Mesothelial cell of epicardium (in vitro differentiated cells): ENCODE data around the gene TNFSF8. TPM values are rescaled to one million over a fixed set of nuclear protein-coding genes. Genes with fewer than 3 reads are reported as not detected.

ENCODE experiments used
- DNase-seq, 2 experiments: peaks; one replicate each; pipeline ENCODE4 v3.0.0; 2021; ENCODE audit warnings: low spot score in 2 of 2; ENCODE audit not compliant: unreplicated experiment in 2 of 2
- H3K27ac Mint-ChIP-seq: 2 replicates; pipeline ENCODE4 v1.8.0; 2021; ENCODE audit warnings: mixed read lengths
- H3K27me3 Mint-ChIP-seq: 2 replicates; pipeline ENCODE4 v1.8.0; 2021; ENCODE audit warnings: low read depth, mixed read lengths
- H3K36me3 Mint-ChIP-seq: 2 replicates; pipeline ENCODE4 v1.8.0; 2021; ENCODE audit warnings: mixed read lengths
- H3K4me1 Mint-ChIP-seq: 2 replicates; pipeline ENCODE4 v1.8.0; 2021; ENCODE audit warnings: mixed read lengths
- H3K4me3 Mint-ChIP-seq: 2 replicates; pipeline ENCODE4 v1.8.0; 2021; ENCODE audit warnings: mild to moderate bottlenecking, moderate library complexity, mixed read lengths
- H3K9me3 Mint-ChIP-seq: 2 replicates; pipeline ENCODE4 v1.8.0; 2021; ENCODE audit warnings: mixed read lengths
- total RNA-seq: library from RNA; stranded (reverse); gene quantifications from 3 replicates; pipeline ENCODE4 v1.2.1, GENCODE V29; 2021
- TF ChIP-seq, protein P1 (sequence below): fragments of 200-600 bp; sonication (generic); IDR thresholded peaks from one replicate; pipeline ENCODE4 v1.5.0; 2021; ENCODE audit warnings: antibody characterized with exemption; ENCODE audit not compliant: unreplicated experiment

Gene TNFSF8
- total RNA-seq, 1 donor from 2014 or later: not detected

DNA sequence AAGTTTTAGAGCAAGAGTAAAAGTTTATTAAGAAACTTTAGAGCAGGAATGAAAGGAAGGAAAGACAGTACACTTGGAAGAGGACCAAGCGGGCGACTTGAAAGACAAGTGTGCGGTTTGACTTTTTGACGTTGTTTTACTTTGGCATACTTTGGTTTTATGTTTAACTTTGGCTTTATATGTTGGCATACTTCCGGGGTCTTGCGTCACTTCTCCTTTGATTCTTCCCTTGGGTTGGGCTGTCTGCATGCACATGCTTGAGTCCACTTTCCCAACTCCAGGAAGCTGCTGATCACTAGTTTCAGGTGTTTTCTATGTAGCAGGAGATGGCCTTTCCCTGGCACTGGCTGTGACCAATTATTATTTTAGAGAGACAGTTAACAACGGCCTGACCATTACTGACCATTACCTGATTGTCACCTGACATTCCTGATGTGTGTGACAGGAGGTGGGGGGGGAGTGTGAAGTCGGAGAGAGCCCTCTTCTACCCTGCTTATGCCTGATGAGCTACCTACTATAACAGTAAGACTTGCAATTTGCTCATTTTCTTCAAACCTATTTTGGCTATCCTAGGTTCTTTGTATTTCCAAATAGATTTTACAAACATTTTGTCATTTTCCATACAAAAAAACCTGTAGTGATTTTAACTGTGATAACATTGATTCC lies 45.5 kb downstream of the TNFSF8 start:
- no peak overlapping the region for H3K27ac Mint-ChIP-seq
- H3K4me3 Mint-ChIP-seq: no peak overlapping the region
- H3K27me3 Mint-ChIP-seq: no peaks in the 10 kb centered on the region
- peaks cover 4% of the 10 kb centered on the region for H3K4me1 Mint-ChIP-seq
- H3K9me3 Mint-ChIP-seq: peaks cover 28% of the 10 kb centered on the region
- TF ChIP-seq, protein P1, sequence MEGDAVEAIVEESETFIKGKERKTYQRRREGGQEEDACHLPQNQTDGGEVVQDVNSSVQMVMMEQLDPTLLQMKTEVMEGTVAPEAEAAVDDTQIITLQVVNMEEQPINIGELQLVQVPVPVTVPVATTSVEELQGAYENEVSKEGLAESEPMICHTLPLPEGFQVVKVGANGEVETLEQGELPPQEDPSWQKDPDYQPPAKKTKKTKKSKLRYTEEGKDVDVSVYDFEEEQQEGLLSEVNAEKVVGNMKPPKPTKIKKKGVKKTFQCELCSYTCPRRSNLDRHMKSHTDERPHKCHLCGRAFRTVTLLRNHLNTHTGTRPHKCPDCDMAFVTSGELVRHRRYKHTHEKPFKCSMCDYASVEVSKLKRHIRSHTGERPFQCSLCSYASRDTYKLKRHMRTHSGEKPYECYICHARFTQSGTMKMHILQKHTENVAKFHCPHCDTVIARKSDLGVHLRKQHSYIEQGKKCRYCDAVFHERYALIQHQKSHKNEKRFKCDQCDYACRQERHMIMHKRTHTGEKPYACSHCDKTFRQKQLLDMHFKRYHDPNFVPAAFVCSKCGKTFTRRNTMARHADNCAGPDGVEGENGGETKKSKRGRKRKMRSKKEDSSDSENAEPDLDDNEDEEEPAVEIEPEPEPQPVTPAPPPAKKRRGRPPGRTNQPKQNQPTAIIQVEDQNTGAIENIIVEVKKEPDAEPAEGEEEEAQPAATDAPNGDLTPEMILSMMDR: no peak
- peaks cover 5% of the 10 kb centered on the region for H3K36me3 Mint-ChIP-seq
- DNase-seq: no peak

DNA sequence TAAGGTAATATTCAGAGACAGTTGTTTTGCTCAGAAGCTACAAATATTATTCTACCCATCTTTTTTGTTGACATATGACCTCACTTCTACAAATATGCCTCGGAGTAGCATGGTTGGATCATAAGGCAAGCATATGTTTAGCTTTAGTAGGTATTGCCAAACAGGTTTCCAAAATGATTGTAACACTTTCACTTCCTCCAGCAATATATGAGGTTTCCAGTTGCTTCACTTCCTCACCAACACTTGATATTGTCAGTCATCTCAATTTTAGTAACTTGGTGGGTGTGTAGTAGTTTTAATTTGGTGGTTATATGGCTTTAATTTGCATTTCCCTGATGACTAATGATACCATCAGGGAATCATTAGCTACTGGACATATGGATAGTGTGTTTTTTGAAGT lies 46.7 kb downstream of the TNFSF8 start:
- Mint-ChIP-seq H3K36me3 (peaks cover 5% of the 10 kb centered on the region), H3K9me3 (peaks cover 28% of the 10 kb centered on the region), H3K27me3 (no peaks in the 10 kb centered on the region), H3K27ac (no peak overlapping the region), H3K4me3 (no peak overlapping the region), H3K4me1 (peaks cover 3% of the 10 kb centered on the region)
- no peak for DNase-seq
- TF ChIP-seq, protein P1: no peak

DNA sequence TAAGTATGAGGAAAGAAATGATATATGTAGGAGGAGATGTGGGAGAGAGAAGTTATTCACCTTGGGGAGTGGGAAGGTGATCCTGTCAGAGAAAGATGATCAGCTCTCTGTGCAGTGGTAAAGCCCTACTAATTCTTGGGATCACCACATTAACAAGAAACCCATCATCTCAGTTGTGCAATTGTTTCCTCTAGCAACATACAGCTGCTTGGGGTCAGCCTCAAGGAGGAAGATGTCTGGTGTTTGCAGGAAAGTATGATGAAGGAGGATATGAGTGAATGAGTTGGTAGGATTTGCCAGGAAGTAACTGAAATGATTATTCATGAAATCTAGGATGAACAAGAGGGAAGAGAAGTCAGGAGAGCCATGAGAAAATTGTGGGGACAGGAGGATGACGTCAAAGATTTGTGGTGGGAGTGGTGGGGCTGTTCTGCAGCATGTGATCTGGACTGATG lies 50.1 kb downstream of the TNFSF8 start:
- H3K36me3 Mint-ChIP-seq: peaks cover 5% of the 10 kb centered on the region

DNA sequence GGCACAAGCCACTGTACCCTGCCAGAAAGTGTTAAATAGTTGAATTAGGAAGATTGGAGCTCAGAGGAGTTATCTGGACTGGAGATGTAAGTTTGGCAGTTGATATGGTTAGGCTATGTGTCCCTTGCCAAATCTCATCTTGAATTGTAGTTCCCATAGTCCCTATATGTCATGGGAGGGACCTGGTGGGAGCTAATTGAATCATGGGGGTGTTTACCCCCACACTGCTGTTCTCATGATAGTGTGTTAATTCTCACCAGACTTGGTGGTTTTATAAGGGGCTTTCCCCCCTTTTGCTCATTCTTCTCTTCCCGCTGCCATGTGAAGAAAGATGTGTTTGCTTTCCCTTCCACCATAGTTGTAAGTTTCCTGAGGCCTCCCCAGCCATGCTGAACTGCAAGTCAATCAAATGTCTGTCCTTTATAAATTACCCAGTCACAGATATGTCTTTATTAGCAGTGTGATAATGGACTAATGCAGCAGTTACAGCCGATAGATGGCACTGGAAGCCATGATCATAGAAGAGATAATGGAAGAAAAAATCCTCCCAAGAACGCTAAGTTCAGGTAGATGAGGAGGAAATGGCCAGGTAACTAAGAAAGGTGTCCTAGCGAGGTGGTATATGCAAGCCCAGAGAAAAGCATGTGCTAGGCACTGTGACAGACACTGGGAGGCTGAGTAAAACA lies 51.4 kb downstream of the TNFSF8 start:
- Mint-ChIP-seq H3K27ac (no peak overlapping the region), H3K4me1 (no peaks in the 10 kb centered on the region), H3K36me3 (no peaks in the 10 kb centered on the region), H3K27me3 (no peaks in the 10 kb centered on the region), H3K9me3 (peaks cover 14% of the 10 kb centered on the region), H3K4me3 (no peak overlapping the region)
- TF ChIP-seq, protein P1: no peak
- no peak for DNase-seq

More for the DNA sequence above, 50.1 kb downstream of the TNFSF8 start:
- no peaks in the 10 kb centered on the region for H3K4me1 Mint-ChIP-seq
- no peak overlapping the region for H3K27ac Mint-ChIP-seq
- no peak overlapping the region for H3K4me3 Mint-ChIP-seq
- no peak for DNase-seq
- TF ChIP-seq, protein P1: no peak
- H3K27me3 Mint-ChIP-seq: no peaks in the 10 kb centered on the region
- H3K9me3 Mint-ChIP-seq: peaks cover 23% of the 10 kb centered on the region

DNA sequence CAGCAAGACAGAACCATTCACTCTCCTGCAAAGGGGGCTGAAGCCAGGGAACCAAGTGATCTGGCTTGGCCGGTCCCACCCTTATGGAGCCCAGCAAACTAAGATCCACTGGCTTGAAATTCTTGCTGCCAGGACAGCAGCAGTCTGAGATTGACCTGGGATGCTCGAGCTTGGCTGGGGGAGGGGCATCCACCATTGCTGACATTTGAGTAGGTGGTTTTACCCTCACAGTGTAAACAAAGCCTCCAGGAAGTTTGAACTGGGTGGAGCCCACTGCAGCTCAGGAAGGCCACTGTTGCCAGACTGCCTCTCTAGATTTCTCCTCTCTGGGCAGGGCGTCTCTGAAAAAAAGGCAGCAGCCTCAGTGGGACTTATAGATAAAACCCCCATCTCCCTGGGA lies 60.5 kb downstream of the TNFSF8 start:
- no peak overlapping the region for H3K27ac Mint-ChIP-seq
- DNase-seq: no peak

More for the DNA sequence above, 60.5 kb downstream of the TNFSF8 start:
- H3K4me1 Mint-ChIP-seq: no peaks in the 10 kb centered on the region
- peaks cover 16% of the 10 kb centered on the region for H3K9me3 Mint-ChIP-seq
- no peaks in the 10 kb centered on the region for H3K36me3 Mint-ChIP-seq
- no peaks in the 10 kb centered on the region for H3K27me3 Mint-ChIP-seq
- TF ChIP-seq, protein P1: no peak
- H3K4me3 Mint-ChIP-seq: no peak overlapping the region
